GM18867 (cell line): ENCODE results near the gene KRT8.

Experiments
- ATAC-seq: cut with Tn5 transposase; IDR thresholded peaks from one replicate; pipeline ENCODE4 v1.9.1; 2021; ENCODE audit warnings: mild to moderate bottlenecking, moderate library complexity; ENCODE audit not compliant: unreplicated experiment

Gene KRT8

DNA sequence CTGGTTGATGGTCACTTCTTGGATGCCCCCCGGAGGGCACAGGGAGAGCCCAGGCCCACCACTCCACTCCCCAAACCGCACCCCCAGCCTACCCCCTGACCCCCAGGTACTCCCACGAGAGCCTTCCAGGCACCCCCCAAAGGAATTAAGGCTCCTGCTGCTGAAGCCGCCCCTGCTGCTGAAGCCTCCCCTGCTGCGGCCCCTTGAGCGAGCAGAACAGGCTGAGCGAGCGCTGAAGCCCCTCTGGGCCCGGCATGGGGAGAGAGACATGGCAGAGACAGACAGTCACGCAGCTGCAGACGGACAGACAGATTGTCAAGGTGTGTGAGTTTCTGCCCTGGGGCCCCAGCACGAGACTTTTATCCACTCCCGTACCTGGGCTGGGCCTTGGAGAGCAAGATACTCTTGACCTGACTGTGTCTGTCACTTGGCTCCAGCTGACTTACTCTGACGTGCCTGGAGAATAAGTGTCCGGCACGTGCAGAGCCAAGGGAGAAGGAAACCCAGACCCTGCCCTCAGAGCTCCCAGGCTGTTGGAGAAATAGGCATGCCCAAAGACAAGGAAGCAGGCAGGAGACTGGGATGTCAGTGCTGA, 56.1 kb downstream of the KRT8 start, which contains the start of gene KRT78:
Gene KRT78 (minus strand): TSS at position 334 of the 595 bp plus-strand sequence. CDS start 64 bp downstream, at position 270.
- no peak for ATAC-seq

DNA sequence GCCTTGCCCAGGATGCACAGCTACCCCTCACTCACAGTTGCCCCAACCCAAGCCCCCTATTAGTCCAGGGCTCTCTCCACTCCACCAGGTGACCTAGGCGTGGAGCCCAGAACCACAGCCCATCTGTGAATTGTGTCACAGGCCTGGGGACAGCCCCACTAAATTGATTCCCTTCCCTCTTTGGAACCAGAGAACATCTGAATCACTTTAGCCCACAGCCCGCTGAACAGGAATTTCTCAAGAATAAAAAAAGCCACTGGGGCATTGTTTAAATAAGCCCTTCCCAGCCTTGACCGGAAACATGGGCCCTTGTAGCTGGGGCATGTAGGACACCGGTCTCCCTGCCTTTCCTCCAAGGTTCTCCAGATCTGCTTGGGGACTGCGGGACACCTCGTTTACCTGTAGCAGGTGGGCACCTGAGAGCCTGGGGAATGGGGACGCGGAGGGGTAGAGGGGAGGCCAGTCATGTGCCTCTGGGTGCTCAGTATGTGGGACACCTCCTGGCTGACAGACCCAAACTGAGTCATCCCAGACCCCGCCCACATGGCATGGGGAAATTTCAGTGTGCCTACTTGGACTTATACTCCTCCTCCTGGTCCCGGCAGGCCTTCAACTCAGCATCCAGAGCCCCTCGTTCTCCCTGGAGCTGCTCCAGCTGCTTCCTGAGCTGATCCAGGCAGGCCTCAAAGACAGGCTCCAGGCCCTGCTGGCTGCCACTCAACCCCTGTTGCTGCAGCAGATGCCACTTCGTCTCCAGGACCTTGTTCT, 57.4 kb downstream of the KRT8 start:
- no peak for ATAC-seq
